Uterus (tissue), 4 donors: ENCODE data around the gene LGALS3BP. TPM values are rescaled to one million over a fixed set of nuclear protein-coding genes. Genes with fewer than 3 reads are reported as not detected.

Source experiments
- DNase-seq, 2 donors: peaks; one replicate each; pipeline ENCODE4 v3.0.0-alpha.2; 2019 to 2020
- H3K27ac ChIP-seq, 2 donors: fragments of 200-600 bp; sonication (generic); 1 replicate in 1 of 2; 2 replicates in 1 of 2; pipeline ENCODE4 v1.5.1; 2016 to 2018
- H3K27me3 ChIP-seq, 2 donors: fragments of 200-600 bp; sonication (generic); one replicate each; pipeline ENCODE4 v1.5.1; 2018 to 2019; ENCODE audit warnings: control low read depth in 1 of 2
- H3K36me3 ChIP-seq, 2 donors: fragments of 200-600 bp; sonication (generic); one replicate each; pipeline ENCODE4 v1.5.1; 2019; ENCODE audit warnings: control low read depth in 1 of 2
- H3K4me1 ChIP-seq, 2 donors: fragments of 200-600 bp; sonication (generic); one replicate each; pipeline ENCODE4 v1.5.1; 2018 to 2019; ENCODE audit warnings: control low read depth in 1 of 2
- H3K4me3 ChIP-seq, 2 donors: fragments of 200-600 bp; sonication (generic); 1 replicate in 1 of 2; 2 replicates in 1 of 2; pipeline ENCODE4 v1.5.1; 2018 to 2019; ENCODE audit warnings: mild to moderate bottlenecking in 1 of 2
- H3K9me3 ChIP-seq, 2 donors: fragments of 200-600 bp; sonication (generic); one replicate each; pipeline ENCODE4 v1.5.1; 2019; ENCODE audit warnings: control low read depth in 1 of 2
- POLR2A ChIP-seq, 2 donors: fragments of 450-650 bp; IDR thresholded peaks; one replicate each; pipeline ENCODE4 v1.6.1; 2016; ENCODE audit warnings: antibody characterized with exemption in 2 of 2, mild to moderate bottlenecking in 1 of 2, moderate library complexity in 1 of 2
- intact Hi-C: fragments of 100-400 bp; cut with DNase I; formaldehyde crosslinking; loops from one replicate; pipeline ENCODE4 v1.15.1; 2023; ENCODE audit warnings: low total_unique reads
- total RNA-seq, 4 donors: library from RNA; depleted of rRNA in 3 of 4; stranded (reverse); fragments of >200 nt in 3 of 4; gene quantifications; one replicate each; pipeline versions ENCODE4 v1.1.0 to v1.2.4, GENCODE V29; 2014 to 2023
- TF ChIP-seq, protein P1 (sequence below), 4 experiments: fragments of 200-600 bp in 2 of 4; fragments of 450-650 bp in 2 of 4; sonication (generic) in 2 of 4; IDR thresholded peaks; one replicate each; pipeline ENCODE4 v1.5.1; 2016 to 2019; ENCODE audit warnings: antibody characterized with exemption in 4 of 4, mild to moderate bottlenecking in 2 of 4, moderate library complexity in 1 of 4
- donor health status: DM: yes; HTN: yes; CAD: no.

Gene LGALS3BP
- total RNA-seq, 4 donors from 2014 or later = 88.2 to 396 (median 244) TPM

DNA sequence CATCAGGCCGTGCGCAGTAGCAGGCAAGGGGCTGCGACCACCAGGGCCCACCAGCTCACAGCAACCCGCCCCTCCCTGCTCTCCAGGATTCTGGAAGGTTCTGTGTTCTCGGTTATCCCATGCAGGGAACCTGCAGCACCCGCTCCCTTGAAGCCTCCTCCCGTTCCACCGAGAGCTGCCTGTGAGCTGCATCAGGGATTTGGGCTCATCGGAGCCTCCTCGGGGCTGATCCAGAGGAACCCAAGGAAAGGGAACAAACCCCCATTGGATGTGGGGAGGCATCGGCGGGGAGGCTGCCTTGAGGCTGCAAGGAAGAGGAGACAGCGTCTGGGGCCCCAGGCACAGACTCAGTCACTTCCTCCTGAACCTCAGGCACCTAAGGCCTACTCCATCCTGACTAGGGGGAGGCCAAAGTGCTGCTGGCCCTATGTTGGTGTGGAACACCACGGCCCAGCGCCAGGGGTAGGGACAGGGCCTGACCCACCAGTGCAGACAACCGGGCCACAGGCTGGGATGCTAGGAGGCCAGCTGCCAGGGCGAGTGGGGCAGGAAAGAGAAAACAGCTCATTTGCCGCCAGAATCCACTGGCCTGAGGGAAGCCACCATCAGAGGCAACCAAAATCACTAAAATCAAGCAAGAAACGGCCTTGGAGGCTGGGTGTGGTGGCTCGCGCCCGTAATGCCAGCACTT is 14.4 kb upstream of the LGALS3BP start:
- Histone ChIP-seq H3K9me3 (no peaks in the 10 kb centered on the region), H3K4me1 (no peaks in the 10 kb centered on the region), H3K27ac (no peak overlapping the region), H3K4me3 (no peak overlapping the region), H3K27me3 (no peaks in the 10 kb centered on the region), H3K36me3 (no peaks in the 10 kb centered on the region)
- TF ChIP-seq, protein P1, sequence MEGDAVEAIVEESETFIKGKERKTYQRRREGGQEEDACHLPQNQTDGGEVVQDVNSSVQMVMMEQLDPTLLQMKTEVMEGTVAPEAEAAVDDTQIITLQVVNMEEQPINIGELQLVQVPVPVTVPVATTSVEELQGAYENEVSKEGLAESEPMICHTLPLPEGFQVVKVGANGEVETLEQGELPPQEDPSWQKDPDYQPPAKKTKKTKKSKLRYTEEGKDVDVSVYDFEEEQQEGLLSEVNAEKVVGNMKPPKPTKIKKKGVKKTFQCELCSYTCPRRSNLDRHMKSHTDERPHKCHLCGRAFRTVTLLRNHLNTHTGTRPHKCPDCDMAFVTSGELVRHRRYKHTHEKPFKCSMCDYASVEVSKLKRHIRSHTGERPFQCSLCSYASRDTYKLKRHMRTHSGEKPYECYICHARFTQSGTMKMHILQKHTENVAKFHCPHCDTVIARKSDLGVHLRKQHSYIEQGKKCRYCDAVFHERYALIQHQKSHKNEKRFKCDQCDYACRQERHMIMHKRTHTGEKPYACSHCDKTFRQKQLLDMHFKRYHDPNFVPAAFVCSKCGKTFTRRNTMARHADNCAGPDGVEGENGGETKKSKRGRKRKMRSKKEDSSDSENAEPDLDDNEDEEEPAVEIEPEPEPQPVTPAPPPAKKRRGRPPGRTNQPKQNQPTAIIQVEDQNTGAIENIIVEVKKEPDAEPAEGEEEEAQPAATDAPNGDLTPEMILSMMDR (IDR thresholded peaks at IDR 0.05) = no peak
- no peak for TF ChIP-seq POLR2A (IDR thresholded peaks at IDR 0.05)
- peak; percentile 9 to 11 for DNase-seq
- intact Hi-C loops = no loop called here

DNA sequence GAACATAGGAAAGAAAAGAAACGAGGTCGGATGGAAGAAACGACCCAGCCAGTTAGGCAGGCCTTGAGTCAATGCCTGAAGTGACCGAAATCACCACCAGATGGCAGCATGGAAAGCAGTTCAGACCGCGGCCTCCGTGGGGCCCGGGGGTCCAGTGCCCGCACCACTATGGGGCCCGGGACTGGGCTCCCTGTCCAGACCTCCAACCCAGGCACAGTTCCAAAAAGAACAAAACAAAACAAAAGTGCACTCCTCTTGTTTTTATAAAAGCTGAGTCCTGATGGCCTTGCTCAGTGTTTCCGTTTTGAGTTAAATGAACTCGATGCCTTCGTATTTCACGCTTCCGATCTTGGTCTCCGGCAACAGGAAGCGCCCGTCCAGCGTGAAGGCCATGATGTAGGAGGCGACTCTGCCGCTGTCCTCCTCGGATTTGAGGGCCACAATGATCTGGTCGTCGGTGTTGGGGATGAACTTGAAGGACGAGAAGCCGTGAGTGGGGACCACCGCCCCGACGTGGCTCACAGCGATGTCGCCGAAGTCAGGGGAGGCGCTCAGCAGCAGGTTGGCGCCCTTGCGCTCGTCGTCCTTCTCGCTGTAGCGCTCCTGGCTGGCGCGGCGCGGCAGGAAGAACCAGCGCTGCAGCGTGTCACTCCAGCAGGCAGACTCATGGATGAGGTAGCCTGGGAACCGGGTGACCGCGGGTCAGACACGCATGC is 13.7 kb upstream of the LGALS3BP start:
- intact Hi-C loops = no loop called here
- Histone ChIP-seq H3K4me1 (no peaks in the 10 kb centered on the region), H3K36me3 (no peaks in the 10 kb centered on the region), H3K27ac (no peak overlapping the region), H3K27me3 (no peaks in the 10 kb centered on the region), H3K4me3 (no peak overlapping the region), H3K9me3 (no peaks in the 10 kb centered on the region)
- TF ChIP-seq POLR2A (IDR thresholded peaks at IDR 0.05) = no peak
- TF ChIP-seq, protein P1 (IDR thresholded peaks at IDR 0.05) = peak; percentile 49 to 73 (median 64)
- DNase-seq = peak; percentile 43 to 47

DNA sequence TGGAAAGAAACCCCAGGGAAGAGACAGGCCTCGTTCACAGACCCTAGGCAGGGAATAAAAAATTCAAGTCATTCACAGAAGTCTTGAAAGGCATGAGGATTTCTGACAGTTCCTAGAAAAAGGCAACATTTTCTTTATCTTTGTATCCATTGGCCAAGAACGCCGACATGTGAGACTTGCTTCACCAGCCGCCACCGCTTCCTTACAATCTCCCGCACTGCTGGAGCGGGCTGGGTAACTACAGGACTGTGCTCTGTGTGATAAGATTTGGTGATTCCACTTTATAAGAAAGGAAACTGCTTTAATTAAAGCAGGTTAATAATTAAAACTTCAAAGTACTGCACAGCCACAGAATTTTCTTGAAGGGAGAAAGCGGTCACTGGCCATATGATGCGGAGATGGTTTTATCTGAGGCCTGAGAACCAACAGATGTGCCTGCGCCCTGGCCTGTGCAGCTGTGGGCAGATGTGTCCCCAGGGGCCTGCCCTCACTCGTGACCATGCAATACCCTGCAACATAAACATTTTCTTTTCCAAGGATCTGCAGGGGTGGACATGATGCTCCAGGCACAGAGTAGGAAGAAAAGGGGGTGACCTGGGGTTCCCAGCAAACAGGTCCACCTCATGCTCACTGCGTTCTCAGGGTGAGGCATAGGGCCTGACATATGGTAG is 13.0 kb upstream of the LGALS3BP start:
- H3K9me3 ChIP-seq = no peaks in the 10 kb centered on the region
- no peaks in the 10 kb centered on the region for H3K27me3 ChIP-seq
- peak in 1 of 2 donors; percentile 4 for DNase-seq
- no peak overlapping the region for H3K27ac ChIP-seq
- H3K4me3 ChIP-seq = no peak overlapping the region
- H3K36me3 ChIP-seq = no peaks in the 10 kb centered on the region
- TF ChIP-seq POLR2A (IDR thresholded peaks at IDR 0.05) = no peak
- TF ChIP-seq, protein P1 (IDR thresholded peaks at IDR 0.05) = no peak
- H3K4me1 ChIP-seq = no peaks in the 10 kb centered on the region
- intact Hi-C loops = no loop called here

DNA sequence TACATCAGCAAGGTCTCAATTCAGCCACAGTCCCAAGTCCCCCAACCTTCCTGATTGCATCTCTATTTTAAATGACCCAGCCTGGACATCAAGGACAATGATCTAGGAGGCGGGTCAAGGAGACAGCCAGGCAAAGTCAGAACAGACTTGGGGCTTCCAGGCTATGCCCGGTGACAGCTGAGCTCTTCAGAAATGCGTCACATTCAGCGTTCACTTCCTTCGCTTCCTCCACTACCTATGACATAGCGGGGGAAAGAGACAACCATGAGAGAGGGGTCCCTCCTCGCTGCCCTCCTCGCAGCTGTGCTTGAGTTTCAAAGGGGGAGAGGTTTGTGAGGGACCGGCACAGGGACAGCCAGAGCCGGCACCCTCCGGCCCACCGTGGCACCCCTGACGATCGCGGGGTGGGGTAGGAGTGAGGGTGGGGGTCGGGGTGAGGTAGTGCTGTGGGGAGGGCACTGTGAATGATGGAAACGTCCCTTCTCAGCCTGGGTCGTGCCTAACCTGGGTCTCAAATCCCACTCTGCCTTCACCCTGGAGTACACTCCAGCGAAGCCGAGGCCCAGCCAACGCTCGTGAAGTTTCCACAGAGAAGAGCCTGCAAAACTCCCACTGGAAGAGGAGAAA is 12.3 kb upstream of the LGALS3BP start:
- Histone ChIP-seq H3K9me3 (no peaks in the 10 kb centered on the region), H3K27ac (no peak overlapping the region), H3K36me3 (no peaks in the 10 kb centered on the region), H3K4me1 (no peaks in the 10 kb centered on the region), H3K27me3 (no peaks in the 10 kb centered on the region), H3K4me3 (no peak overlapping the region)
- DNase-seq = peak; percentile 6 to 8
- TF ChIP-seq POLR2A (IDR thresholded peaks at IDR 0.05) = no peak
- TF ChIP-seq, protein P1 (IDR thresholded peaks at IDR 0.05) = no peak
- intact Hi-C loops = no loop called here
